Middle frontal gyrus (tissue), 1 donor: Measurements from ENCODE around the gene TSPAN18.

Source experiments
- DNase-seq: peaks from one replicate; pipeline ENCODE4 v3.0.0-alpha.2; 2015; ENCODE audit warnings: low spot score; ENCODE audit errors: extremely low spot score

The TSPAN18 gene

DNA sequence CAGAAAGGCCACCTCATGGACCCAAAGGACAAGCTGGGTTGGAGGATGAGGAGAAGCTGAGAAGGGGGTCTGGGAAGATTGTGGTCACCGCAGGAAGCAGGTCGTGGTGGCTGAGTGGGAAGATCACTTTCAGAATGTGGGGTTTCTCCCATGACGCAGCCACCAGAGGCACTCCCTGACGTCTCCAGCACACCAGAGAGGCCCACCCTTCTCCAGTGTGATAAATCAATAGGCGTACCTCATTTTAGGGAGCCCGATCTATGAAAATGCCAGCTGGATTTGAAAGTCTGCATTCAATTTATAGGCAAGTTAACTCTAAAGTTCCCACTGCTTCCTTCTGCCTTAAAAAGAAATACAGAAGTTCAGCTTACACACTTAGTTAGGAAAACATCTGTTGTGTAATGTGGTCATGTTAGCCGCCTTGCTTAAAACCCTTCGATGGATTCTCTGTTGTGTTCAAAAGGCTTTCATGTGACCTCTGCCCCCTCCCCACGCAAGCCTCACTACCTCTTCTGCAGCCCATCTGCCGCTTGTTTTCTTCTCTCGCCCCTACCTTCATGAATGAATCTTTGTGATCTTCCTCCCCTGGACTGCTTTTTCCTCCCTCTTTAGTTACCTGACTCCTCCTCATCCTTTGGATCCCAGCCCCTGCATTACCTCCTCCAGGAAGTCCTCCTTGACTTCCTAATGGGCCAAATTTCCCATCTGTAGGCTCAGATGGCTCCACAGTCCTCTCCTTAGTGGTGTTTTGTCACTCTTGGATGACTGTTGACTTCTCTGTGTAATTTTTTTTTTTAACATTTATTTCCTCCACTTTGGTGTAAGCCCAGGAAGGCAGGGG is 10.7 kb downstream of the TSPAN18 start:
- DNase-seq = no peak

DNA sequence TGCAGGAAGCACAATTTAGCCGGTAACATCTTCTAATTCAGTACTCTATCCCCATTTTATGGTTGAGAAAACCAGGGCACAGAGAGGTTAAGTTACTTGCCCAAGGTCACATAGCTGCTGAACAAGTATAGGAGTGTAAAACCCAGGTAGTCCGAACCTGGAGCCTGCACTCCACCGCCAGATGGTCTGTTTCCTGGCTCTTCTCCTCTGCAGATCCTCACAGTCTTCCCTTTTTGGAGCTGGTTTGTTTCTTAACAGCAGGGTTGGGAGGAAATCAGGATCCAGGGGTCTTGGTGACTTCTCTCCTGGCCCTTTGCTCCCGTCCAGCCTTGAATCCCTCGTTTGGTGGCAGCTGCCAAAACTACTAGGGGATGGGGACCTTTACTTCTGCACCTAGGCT is 12.0 kb downstream of the TSPAN18 start:
- DNase-seq = no peak

DNA sequence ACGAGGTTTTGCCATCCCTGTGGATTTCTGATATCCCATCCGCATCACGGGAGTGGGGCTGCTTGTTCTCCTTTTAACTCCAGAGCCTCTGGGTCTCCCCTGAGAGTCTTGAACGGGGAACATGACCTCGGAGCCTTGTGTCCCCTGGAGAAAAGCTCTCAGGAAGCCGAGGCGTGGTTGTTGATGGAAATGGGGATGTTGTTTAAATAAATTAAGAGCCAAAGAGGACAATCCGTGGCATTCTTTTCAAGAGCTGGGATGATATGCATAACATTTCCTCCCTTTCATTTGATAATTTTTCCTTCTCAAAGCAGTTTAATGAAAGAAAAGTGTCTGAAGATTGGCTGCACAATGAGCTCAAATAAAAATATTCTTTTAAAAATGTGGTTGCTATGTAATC is 14.2 kb downstream of the TSPAN18 start:
- DNase-seq = no peak

DNA sequence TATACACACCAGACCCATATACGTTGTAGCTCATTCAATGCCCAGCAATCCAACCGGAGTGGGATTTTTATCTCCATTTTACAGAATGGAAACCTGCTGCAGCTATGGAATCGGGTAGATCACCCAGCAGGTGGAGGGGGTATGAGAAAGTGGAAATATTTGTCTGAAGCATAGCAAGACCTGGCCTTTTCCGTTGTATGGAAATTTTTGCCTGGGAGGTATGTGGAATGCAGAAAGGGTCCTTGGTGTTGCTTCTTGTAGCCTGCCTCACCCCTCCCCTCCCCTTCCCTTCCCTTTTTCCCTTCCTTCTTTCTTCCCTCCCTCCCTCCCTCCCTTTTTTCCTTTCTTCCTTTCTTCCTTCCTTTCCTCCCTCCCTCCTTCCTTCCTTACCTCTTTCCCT is 15.2 kb downstream of the TSPAN18 start:
- DNase-seq = no peak

- DNase-seq = no peak
Observed at GRCh38 chr11:44742508-44743246, 15.9 kb downstream of the TSPAN18 start.

- DNase-seq = no peak
Observed at GRCh38 chr11:44743326-44743725, 16.6 kb downstream of the TSPAN18 start.

- no peak for DNase-seq
Observed at GRCh38 chr11:44743959-44744557, 17.3 kb downstream of the TSPAN18 start.

DNA sequence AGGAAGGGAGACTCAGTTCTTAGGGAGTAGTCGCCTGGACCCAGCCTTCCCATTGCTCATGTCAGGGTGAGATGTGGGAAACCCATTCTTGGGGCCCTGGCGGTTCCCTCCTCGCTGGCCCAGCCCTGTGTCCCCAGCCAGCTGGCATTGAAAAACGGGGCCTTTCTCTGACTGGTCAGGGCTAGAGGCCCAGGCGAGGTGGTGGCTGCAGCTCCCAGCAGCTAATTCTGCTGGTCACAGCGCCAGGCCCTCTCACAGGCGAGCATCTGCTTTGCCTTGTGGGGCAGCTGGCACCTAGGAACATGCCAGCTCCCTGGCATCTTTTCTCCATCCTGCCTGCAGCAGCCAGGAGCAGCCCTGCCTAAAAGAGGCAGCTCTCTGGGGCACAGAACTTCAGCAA is 20.1 kb downstream of the TSPAN18 start:
- DNase-seq = peak; percentile 19

GRCh38 chr11:44747316-44747715 is 20.6 kb downstream of the TSPAN18 start:
- no peak for DNase-seq

GRCh38 chr11:44747836-44748235 is 21.1 kb downstream of the TSPAN18 start:
- DNase-seq = no peak

- no peak for DNase-seq
Observed at GRCh38 chr11:44748606-44749005, 21.8 kb downstream of the TSPAN18 start.

- no peak for DNase-seq
Observed at GRCh38 chr11:44749189-44749588, 22.4 kb downstream of the TSPAN18 start.

DNA sequence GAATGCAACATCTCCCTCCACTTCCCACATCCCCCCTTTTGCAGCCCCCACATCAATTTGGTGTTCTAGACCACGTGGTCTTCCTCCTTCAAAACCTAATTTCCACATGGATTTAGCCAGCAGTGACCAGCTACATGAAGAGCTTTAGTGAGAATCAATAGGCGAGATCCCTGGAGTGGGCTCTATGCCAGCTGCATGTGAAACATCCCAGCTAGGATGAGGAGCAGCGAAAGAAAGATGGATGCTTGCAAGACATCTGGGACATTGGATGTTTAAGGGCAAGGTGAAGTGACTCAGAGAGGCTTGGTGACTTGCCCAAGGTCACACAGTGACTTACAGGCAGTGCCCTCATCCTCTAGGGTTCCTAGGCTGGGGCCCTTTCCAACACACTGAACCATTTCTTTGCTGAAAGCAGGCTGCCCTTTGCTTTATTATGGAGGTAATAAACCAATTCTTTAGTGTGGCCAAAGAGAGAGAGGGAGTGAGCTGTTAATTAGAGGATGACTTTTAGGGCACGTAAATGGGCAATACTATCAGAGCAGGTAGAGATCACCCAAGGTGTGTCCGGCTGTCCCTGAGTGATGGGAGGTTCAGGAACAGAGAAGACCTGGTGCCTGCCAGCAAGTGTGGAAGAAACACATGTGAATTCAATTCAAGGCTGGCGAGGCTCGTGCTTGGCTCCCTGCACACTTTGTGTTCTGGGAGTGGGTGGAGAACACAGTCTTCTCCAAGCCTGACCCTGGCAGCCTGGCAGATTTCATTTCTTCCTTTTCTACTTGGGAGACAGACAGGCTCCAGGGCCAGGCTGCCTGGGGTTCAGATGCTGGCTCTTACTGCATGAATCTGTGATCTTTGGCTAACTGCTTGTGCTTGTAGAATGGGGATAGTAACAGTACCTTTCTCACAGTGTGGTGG is 24.0 kb downstream of the TSPAN18 start:
- no peak for DNase-seq

GRCh38 chr11:44752300-44752699 is 25.5 kb downstream of the TSPAN18 start:
- DNase-seq = no peak

- no peak for DNase-seq
Observed at GRCh38 chr11:44752713-44753112, 26.0 kb downstream of the TSPAN18 start.

DNA sequence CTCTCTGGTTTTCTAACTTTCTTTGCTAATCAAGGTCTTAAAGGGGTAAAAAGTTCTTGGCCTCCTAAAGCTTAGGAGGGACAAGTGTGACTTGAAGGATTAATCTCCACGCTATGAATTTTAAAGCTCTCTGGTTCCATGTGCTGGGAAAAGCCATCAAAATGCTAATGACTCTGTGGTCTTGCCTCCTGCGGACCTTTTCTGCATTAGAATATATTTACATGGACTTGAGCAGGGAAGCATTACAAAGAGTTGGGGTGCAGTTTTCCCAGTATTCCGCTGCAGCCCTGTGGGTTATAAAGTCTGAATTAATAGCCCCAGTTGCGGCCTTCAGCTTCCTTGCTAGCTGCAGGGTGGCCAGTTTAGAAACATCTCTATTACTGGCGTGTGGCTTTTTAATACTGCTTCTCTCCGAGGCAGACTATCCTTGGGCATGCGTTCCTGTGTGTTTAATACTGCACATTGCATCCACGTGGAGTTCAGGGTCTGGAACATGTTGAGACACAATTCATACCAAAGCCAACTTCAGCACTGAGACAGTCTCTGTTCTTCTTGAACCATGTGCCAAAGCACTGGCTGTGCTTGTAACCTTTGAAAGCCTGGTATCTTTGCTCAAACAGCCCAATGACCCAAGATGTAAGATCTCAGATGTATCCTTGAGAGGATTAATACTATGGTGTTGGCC is 27.3 kb downstream of the TSPAN18 start:
- DNase-seq = no peak

DNA sequence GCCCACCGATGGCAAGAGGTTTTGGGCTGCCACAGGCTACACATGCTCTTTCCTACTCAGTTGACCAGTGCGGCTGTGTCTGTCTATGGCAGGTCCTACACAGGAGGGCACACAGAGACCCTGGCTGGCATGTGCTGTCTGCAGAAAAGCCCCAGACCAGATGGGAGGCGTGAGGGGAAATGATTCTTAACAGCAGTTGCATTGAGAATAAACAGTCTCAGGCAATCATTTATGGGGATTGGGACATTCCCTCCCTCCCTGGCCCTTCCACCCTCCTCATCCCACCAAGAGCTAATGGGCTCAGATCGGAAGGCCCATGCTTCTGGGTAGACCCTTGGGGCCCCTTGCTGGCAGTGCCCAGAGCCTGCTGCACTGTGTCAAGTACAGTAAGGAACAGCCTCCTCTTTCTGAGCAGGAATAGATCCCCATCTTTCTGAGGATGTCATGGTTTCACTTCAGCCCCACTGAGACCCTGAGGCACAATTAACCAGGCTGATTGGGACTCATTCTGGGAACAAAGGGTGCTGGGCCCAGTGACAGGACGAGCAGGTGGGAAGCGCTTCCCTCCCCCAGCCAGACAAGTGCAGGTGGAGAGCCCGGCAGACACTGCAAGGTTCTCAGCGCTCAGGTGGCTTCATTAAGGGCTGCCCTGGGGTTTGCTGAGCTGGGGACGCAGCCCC is 28.3 kb downstream of the TSPAN18 start:
- no peak for DNase-seq

DNA sequence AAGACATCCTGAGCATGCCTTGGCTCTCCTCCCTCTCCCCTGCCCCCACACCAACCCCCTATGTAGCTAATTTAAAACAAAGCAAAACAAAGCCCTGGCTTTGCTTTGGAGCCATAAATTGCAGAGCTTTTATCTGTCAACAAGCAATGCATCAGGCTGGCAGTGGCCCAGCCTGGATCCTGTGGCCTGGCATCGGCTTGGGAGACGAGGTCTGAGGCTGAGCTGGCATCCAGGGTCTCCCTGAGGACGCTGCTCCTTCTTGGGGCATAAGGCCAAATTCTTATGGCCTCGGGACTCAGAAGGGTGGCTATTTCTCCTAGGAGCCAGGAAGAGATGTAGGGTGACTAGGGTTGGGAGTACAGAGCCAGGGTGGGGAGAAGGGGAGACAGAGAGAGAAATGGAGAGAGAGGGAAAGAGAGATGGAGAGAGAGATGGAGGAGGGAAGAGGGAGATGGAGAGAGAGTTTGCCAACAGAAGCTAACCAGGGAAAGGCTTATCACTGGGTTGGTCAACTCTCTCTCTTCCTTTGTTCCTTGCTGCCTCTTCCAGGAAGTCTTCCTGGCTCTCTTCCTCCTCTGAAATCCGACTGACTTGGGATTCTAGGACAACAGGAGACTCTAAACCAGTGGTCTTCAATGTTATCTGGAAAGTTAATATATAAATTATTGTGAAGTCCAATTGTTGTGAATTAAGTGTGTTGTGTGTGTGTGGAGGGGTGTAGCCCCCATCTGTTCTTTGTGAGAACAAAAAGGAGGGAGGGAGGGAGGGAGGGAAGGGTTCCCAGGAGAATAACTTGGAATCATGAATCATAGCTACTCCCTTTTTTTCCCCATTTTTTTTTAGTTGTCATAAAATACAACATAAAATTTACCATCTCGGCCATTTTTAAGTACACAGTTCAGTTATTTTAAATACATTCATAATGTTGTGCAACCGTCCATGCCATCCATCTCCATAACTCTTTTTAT is 29.1 kb downstream of the TSPAN18 start:
- DNase-seq = no peak

DNA sequence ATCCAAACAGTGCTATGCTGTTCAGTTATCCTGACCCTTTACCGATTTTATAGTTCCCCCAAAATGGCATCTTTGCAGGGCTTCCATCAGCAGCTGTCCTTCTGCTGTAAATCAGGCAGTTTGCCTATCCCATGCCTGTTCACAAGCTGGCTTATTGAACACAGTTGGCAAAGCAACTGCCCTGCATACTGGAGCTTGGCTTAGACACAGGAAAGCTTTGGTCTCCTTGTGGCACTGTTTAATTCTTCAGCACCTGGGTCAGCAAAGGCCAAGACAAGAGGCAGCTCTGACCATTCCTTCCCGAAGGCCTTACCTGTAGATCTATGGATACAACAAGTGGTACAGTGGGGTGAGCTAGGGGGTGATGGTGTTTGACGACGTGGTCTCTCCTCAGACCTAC is 32.2 kb downstream of the TSPAN18 start:
- no peak for DNase-seq
